Stimulated activated CD4-positive, alpha-beta T cell treated with anti-CD3 and anti-CD28 coated beads, Interleukin-4, amount 100 ng/mL, for 48 hours (primary cell): ENCODE results near the gene COA7.
"Not testable (repeated sequence)": the region's sequence is repeated elsewhere in the genome, so short reads cannot be mapped to it uniquely, and the experiment has no call there.

ENCODE experiments used
- DNase-seq, 2 donors: peaks; one replicate each; pipeline ENCODE4 v3.0.0-alpha.2; 2020; ENCODE audit warnings: low read depth in 2 of 2

Gene COA7

DNA sequence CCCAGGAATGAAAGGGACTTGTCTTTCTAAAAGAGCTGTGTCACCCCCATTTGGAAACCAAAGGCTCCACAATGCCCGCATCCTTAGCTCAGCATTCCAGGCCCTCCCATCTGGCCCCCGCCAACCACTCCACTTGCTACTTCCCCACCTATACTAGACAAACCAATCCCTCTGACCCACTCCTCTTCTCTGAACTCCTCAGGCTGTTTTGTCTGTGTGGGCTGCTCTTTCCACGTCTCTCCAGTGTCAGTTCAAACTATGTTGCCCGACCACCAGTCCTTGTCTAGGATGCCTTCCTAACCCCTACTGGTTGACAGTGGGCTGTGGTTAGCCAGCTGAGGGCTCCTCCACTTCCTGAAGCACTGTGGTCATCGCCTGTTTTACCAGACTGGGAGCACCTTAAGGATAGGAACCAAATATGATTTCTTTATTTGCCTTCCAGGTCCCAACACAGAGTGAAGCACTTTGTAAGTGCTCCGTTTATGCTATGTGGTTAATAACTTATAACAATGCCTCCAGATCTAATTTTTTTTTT is 8.1 kb upstream of the COA7 start:
- no peak for DNase-seq

DNA sequence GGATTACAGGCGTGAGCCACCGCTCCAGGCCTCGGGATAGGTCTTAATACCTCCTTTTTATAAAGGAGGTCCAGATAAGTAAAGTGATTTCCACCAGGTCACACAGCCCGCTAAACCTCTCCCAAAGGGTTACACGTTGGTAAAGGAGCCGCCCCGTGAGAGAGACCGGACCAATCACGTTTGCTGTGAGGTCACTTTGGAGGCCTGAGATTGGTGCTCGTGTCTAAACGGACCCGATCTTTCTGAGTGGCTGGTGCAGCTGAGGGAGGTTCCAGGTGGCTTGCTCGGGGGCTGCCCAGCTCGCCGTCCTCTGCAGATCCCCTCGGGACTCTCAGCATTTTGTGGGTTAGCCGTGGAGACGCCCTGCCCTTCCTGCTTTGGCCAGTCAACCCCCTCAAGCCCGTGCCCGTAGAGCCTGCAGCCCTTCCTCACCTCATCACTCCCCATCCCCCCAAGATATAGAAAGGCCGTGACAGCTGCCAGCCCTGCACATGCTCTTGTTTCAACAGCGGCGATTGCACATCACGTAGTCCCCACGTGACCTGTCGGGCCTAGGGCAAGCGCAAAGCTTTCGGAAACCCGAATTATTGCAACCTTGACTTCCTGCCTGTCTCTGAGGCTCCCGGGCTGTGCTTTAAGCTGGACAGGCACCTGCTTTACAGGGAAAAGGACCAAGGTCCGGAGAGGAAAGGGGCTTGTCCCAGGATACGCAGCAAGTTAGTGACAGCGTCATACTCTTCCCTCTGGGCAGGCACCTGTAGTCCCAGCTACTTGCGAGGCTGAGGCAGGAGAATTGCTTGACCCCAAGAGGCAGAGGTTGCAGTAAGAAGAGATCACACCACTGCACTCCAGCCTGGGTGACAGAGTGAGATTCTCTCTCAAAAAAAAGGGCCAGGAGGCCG is 5.0 kb upstream of the COA7 start:
- peak; percentile 64 to 76 for DNase-seq

DNA sequence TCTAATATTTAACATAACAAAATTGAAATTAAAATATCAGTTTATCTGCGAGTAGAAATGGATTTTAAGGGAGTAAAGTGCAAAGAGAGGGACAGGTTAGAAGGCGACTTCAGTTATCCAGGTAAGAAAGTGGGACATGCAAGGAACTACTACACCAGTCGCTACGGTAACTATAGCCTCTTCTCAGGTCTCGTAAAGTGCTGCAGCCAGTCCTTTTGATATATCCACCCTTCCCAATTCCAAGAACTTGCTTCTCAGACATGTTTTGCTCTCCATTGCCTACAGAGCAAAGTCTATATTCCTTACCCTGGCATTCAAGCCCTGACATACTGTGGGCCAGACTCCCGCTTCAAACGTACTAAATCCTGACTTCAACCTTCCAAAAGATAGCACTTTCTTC is 2.5 kb downstream of the COA7 start:
- DNase-seq, result no peak

DNA sequence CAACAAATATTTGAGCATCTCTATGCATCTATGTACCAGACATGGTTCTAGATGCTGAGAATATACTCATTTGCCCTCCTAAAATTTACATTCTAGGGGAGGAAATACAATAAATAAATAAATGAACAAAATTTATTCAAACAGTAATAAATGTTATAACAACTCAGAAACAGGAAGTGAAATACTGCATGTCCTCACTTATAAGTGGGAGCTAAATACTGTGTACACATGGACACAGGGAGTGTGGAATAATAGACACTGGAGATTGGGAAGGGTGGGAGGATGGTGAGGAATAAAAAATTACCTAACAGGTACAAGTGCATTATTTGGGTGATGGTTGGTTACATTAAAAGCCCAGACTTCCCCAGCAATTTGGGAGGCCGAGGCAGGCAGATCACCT is 4.3 kb downstream of the COA7 start:
- DNase-seq, result no peak

DNA sequence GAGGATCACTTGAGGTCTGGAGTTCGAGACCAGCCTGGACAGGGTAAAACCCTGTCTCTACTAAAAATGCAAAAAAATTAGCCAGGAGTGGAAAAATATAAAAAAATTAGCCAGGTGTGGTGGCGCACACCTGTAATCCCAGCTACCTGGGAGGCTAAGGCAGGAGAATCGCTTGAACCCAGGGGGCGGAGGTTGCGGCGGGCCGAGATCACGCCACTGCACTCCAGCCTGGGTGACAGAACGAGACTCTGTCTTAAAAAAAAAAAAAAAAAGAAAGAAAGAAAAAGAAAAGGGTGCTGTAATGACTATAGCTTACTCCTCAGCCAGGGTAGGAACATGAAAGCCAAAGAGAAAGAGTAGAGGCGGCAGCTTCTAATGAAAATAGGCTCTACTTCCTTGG is 4.8 kb downstream of the COA7 start:
- not testable (repeated sequence) for DNase-seq

DNA sequence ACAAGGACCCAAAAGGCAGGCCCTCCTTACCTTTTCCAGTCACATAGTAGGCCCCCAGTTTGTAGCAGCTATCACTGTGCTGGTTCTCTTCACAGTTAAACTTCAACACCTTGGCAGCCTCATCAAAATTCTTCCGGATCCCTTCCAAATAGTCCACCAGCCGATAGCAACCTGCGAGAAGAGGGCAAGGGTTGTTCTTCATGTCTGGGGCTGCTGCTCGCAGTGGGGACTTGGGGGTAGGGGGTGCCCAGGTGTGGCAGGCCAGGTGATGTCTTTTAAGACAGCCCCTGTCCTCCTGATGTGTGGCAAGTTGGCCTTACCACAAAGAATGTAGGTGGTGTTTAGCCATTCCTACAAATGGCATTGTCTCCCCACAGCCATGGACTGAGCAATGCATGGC is 5.5 kb downstream of the COA7 start:
- no peak for DNase-seq

DNA sequence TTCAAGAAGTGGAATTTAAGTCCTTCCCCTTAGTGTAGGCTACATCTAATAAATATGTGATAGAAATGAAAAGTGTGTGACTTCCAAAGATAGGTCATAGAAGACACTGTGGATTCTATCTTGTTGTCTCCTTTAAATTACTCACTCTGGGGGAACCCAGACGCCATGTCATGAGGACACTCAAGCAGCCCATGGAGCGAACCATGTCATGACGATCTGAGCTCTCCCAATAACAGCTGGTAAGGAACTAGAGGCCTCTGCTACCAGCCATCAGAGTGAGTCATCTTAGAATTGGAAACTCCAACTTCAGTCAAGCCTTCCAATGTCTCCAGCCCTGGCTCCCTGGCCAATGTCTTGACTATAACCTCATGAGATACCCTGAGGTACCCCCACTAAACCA is 6.3 kb downstream of the COA7 start:
- DNase-seq, result no peak

DNA sequence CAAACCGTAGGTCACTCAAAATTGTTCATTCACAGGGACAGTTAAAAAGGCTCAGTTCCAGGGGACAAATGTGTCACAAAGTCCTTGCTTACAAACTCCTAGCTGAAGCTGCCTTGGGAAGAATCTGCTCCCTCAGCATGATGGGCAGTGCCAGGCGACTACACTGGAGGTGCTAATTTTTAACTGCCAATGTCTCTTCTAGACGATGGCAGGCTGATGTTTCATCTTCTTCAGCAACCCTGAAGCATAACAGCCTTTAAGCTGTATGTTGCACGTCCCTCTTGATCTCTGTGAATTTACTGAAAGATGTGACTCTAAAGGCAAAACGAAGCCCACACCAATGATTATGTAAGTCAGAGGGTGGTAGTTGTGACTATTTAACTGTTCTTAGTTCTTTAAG is 11.3 kb downstream of the COA7 start:
- DNase-seq, result no peak

DNA sequence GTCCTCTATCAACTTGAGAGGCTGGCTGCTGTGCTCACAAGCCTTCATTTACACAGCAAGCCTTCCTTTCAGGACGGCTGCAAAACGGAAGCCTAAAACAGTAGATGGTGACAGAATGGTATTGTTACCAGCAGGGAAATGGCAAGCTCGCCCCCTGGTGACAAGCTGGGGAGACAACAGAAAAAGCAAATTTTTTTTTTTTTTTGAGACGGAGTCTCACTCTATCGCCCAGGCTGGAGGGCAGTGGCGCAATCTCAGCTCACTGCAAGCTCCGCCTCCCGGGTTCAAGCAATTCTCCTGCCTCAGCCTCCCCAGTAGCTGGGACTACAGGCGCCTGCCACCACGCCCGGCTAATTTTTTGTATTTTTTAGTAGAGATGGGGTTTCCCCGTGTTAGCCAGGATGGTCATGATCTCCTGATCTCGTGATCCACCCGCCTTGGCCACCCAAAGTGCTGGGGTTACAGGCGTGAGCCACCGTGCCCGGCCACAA is 11.8 kb downstream of the COA7 start:
- peak; percentile 62 to 63 for DNase-seq

DNA sequence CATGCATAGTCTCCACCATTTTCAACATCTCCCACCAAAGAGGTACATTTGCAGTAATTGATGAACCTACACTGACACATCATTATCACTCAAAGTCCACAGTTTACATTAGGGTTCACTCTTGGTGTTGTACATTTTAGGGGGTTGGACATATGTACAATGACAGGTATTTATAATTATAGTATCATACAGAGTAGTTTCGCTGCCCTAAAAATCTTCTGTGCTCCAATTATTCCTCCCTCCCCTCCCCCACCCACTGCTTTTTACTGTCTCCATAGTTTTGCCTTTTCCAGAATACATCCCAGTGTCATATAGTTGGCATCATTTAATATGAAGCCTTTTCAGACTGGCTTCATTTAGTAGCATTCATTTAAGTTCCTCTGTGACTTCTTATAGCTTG is 13.6 kb downstream of the COA7 start:
- no peak for DNase-seq

DNA sequence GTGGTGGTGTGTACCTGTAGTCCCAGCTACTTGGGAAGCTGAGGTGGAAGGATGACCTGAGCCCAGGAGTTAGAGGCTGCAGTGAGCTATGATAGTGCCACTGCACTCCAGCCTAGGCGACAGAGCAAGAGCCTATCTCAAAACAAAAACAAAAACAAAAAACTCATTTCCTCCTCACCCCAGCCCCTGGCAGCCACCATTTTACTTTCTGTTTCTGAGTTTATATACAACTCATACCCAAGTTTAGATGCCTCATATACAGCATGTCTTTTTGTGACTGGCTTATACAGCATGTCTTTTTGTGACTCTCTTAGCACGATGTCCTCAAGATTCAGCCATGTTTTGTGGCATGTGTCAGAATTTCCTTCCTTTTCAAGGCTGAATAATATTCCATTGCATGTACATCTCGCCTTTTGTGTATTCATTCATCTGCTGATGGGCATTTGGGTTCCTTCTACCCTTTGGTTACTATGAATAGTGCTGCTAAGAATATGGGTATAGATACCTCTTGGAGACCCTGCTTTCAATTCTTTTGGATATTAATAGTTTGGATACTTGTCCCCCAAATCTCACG is 14.7 kb downstream of the COA7 start:
- DNase-seq, result no peak

DNA sequence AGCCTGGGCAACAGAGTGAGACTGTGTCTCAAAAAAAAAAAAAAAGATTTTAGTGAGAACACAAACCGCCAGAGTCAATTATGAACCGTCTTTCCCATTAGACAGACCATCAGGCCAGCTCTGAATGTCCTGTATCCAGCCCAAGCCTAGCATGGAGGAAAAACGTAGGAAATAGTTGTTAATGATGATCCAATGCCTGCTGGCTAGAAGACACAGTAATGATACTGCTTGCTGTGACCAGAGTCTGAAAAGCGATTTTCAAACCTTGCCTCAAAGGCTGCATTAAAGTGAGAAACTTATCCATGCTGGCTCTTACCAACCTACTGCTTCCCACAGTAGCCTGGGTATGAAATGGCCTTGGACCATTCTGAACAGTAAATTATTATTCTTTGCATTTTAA is 17.0 kb downstream of the COA7 start:
- DNase-seq, result no peak

DNA sequence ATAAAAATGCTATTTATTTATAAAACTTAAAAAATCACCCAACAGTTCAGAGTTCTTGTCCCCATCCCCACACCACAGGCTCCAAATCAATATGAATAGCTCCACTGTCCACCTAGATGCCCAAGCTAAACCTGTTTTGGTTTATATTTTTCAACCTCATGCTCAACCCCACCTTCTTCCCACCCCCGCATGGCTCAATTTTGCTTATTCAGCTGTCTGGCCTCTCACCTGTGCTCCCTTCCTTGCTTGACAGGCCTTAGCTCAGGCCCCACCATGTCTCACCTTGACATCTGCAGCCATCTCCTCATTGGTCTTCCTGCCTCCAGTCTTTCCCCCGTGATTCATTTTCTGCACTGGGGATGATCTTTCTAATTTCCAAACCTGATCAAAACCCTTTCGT is 17.8 kb downstream of the COA7 start:
- no peak for DNase-seq

DNA sequence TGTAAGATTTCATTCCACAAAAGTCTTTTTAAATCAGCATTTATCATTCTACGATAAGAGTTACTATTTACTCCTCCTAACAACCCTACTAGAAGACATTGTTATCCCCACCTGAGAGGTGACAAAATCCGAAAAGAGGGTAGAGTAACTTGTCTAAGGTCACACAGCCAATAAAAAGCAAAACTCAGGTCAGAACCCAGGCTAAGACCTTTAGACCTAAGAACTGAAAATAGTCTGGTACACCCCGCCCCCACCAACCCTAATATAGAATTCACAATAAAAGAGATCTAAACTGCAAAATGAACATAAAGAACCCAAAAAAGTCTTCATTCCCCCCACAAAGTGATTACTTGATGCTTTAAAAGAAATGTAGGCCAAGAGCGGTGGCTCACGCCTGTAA is 18.6 kb downstream of the COA7 start:
- no peak for DNase-seq

DNA sequence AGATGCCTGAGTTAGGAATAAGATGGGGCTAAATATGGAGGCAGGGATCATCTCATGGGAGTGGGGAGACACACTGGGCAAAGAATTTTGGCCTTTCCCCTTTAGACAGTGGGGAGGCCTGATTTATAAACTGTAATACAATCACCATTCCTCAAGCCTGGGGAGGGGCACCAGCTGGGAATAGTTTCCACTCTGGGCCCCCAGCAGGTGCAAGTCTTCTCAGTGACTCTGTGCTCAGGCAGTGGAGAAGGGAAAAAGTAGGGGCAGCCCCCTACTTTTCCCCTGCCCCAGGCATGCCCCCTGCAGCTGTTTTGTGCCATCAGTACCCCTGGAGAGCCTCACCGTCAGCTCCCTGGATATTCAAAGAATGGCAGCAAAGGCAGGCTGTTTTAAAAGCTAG is 19.1 kb downstream of the COA7 start:
- no peak for DNase-seq

DNA sequence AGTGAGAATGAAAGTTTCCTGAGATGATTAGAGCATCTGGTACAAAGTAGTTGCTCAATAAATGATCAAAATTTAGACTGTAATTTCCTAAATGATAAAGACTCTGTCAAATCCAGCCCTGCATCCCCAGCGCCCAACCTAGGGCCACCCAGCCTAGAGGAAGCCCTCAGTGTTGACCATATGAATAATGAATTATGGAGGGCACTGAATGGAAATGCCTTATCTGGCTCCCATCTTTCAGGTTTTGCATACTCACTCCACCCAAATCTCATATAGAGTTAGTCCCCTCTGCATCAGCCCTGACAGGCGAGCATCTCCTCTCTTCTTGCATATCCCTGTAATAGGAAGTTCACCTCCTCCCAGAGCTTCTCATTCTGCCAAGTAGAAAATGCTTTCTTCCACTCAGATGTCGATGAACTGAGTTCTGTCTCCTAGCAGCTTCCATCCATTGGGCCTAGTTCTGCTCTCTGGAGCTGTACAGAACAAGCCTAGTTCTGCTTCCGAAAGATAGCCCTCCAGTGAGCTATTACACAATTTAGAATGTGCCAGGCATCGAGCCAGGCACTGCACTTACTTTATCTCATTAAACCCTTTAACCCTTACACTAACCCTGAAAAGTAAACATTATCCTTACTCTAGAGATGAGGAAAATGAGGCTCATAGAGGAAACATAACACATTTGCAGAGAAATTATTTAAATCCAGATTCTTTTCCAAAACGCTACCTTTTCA is 20.9 kb downstream of the COA7 start:
- no peak for DNase-seq

DNA sequence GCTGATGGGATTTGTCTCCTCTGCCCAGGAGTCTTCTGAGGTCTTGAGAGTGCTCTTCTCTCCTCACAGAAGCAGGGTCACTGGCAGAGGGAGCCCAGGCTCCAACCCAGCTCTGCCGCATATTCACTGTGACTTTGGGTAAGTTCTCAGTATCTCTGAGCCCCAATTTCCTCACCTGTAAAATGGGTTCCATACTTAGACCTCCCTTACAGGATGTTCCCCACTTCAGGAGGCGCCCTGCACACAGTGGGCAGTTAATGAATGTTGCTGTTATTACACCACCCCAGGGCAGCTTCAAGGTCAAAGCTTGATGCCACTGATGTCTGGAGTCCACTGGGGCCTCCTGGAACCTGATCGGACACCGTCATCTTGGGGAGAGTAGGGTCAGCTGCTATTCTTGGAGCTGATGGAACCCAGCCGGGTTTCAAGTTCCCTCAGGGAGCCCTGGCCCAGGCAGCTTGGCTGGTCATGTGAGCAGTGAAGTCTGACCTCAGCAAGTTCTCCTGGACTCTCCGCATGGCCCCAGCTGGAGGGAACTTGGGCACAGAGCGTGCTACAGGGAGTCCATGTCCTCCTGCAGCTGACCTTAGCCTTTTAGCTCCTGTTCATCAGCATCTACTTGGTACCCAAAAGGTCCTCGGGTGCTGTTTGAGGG is 21.8 kb downstream of the COA7 start:
- DNase-seq, result no peak

DNA sequence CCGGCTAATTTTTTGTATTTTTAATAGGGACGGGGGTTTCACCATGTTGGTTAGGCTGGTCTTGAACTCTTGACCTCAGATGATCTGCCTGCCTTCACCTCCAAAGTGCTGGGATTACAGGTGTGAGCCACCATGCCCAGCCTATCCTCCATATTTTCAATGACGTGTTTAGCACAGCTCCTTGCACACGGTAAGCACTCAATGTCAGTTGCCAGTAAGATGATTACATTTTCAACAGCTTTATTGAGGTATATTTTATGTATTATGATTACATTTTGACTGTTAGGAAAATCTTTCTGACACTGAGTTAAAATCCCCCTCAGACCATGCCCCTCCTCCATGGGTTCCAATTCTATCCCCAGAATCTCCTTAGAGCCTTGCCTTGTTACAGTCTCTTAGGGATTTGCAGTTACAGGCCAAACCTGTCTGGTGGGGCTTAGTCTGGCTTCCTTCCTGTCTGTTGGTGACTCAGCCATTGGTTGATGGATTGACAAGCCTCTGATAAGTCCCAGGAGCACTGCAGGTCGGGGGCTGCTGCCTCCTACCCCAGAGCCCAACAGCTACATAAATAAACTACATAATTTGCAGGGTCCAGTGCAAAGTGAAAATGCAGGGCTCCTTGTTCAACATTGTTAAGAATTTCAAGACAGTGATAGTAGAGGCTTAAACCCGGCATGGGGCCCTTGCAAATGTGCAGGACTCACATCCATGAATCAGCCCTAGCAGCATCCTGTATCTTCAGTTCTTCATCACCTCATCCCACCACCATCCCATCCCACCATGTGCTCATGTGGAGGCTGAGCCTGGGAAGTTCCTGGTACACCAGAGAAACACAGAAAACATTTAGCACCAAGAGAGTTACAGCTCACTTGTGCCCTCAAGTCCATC is 23.4 kb downstream of the COA7 start:
- DNase-seq, result no peak

DNA sequence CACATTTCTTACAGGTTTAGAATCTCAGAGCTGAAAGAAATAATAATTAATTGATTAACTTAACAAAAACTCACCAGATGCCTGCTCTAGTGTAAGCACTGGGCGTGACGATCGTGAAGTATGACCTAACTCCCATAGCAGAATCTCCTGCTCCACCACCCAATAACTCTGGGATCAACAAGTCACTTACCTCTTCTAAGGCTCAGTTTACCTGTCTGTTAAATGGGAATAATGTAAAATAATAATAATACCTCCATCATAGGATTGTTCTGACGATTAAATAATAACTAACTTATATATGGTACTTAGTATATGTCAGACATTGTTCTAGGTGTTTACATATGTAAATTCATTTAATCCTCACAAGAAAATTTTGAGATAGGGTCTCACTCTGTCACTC is 24.6 kb downstream of the COA7 start:
- no peak for DNase-seq

DNA sequence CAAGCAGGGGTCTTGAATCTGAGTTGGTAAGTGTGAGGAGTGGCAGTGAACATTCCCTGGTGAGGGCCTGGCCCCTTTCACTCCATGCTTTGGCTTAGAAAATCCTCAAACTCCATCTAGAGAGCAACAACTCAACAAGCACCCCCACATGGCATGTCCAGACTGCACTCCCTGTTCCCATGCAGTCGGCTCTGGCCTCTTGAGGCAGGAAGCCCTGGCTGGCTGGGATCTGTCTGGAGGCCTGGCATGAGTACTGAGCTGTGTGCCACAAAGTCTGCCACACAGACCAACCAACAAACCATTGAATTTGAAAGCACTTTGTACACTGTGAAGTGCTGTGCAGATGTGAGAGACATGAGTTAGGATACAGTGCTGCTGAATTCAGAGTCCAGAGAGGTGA is 25.2 kb downstream of the COA7 start:
- DNase-seq, result no peak

DNA sequence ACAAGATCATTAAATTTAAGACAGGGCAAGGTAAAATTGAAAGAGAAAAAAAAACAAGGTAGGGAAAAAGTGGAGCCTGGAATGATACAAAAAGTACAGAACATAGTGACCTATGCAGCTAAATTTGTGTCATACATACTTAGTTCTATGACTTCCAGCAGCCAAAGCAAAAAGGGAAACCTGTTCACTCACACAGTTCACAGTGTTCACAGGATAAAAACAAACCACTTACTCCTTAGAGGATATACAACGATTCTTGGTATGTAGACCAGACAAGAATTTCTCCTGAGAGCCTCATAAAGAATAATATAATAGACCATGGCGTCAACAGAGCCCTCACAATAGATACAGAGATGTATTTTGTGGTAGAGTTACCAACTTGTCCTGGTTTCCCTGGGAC is 27.5 kb downstream of the COA7 start:
- no peak for DNase-seq
